HUES6 (cell line): ENCODE data around the gene MYD88.
"Not testable (repeated sequence)": the region's sequence is repeated elsewhere in the genome, so short reads cannot be mapped to it uniquely, and the experiment has no call there.

Experiments
- H3K27ac ChIP-seq: 2 replicates; pipeline ENCODE4 v1.7.0; 2013; ENCODE audit warnings: low read depth, mild to moderate bottlenecking, low read length, inconsistent platforms
- H3K27me3 ChIP-seq: 2 replicates; pipeline ENCODE4 v1.6.1; 2013; ENCODE audit warnings: low read length; ENCODE audit not compliant: control insufficient read depth, insufficient read depth
- H3K36me3 ChIP-seq: 2 replicates; pipeline ENCODE4 v1.6.1; 2013; ENCODE audit warnings: low read length; ENCODE audit not compliant: control insufficient read depth, insufficient read depth
- H3K4me1 ChIP-seq: 2 replicates; pipeline ENCODE4 v1.6.1; 2013; ENCODE audit warnings: low read length; ENCODE audit not compliant: control insufficient read depth, insufficient read depth
- H3K4me3 ChIP-seq: 2 replicates; pipeline ENCODE4 v1.5.1; 2013; ENCODE audit warnings: low read depth, low read length
- H3K9ac ChIP-seq: one replicate; pipeline ENCODE4 v1.6.1; 2013; ENCODE audit warnings: mild to moderate bottlenecking, low read length
- H3K9me3 ChIP-seq: 2 replicates; pipeline ENCODE4 v1.6.1; 2013; ENCODE audit warnings: low read depth, low read length; ENCODE audit not compliant: control insufficient read depth, insufficient read depth

The MYD88 gene

GRCh38 chr3:38129058-38129457, 9.4 kb upstream of the MYD88 start:
- Histone ChIP-seq H3K9me3 (no peaks in the 10 kb centered on the region), H3K27ac (no peak overlapping the region), H3K36me3 (peaks cover 93% of the 10 kb centered on the region), H3K9ac (no peak overlapping the region), H3K4me3 (no peak overlapping the region), H3K4me1 (no peaks in the 10 kb centered on the region; the same call in 1 of the 2 replicates), H3K27me3 (no peaks in the 10 kb centered on the region)

GRCh38 chr3:38130631-38131065, 7.8 kb upstream of the MYD88 start:
- Histone ChIP-seq H3K9me3 (no peaks in the 10 kb centered on the region), H3K27ac (no peak overlapping the region), H3K36me3 (peaks cover 86% of the 10 kb centered on the region), H3K9ac (no peak overlapping the region), H3K4me1 (peaks cover 5% of the 10 kb centered on the region; the same call in 1 of the 2 replicates), H3K4me3 (no peak overlapping the region), H3K27me3 (no peaks in the 10 kb centered on the region)

- Histone ChIP-seq H3K36me3 (peaks cover 75% of the 10 kb centered on the region), H3K4me1 (peaks cover 8% of the 10 kb centered on the region; the same call in 1 of the 2 replicates), H3K4me3 (no peak overlapping the region), H3K27ac (no peak overlapping the region), H3K27me3 (no peaks in the 10 kb centered on the region), H3K9ac (no peak overlapping the region), H3K9me3 (no peaks in the 10 kb centered on the region)
Observed at GRCh38 chr3:38131621-38132369, 6.7 kb upstream of the MYD88 start.

- Histone ChIP-seq H3K4me3 (no peak overlapping the region), H3K9ac (no peak overlapping the region), H3K9me3 (no peaks in the 10 kb centered on the region), H3K4me1 (peaks cover 15% of the 10 kb centered on the region), H3K36me3 (peaks cover 61% of the 10 kb centered on the region), H3K27me3 (no peaks in the 10 kb centered on the region), H3K27ac (no peak overlapping the region)
Observed at GRCh38 chr3:38133209-38133556, 5.3 kb upstream of the MYD88 start.

GRCh38 chr3:38133557-38134405, 4.7 kb upstream of the MYD88 start:
- Histone ChIP-seq H3K9ac (no peak overlapping the region), H3K27ac (no peak overlapping the region), H3K4me1 (peaks cover 16% of the 10 kb centered on the region), H3K9me3 (no peaks in the 10 kb centered on the region), H3K27me3 (no peaks in the 10 kb centered on the region), H3K36me3 (peaks cover 57% of the 10 kb centered on the region), H3K4me3 (no peak overlapping the region)

- Histone ChIP-seq H3K36me3 (peaks cover 49% of the 10 kb centered on the region), H3K4me1 (peaks cover 21% of the 10 kb centered on the region)
- H3K9ac ChIP-seq = not testable (repeated sequence)
Observed at GRCh38 chr3:38134517-38135143, 3.8 kb upstream of the MYD88 start.

GRCh38 chr3:38135621-38136277, 2.7 kb upstream of the MYD88 start:
- H3K27me3 ChIP-seq, H3K27ac ChIP-seq, H3K9me3 ChIP-seq: not testable (repeated sequence)
- Histone ChIP-seq H3K36me3 (peaks cover 39% of the 10 kb centered on the region), H3K9ac (peak overlapping the region; percentile 67), H3K4me3 (peak overlapping the region; percentile 84), H3K4me1 (peaks cover 25% of the 10 kb centered on the region)

More at GRCh38 chr3:38134517-38135143, 3.8 kb upstream of the MYD88 start:
- not testable (repeated sequence) for H3K27ac ChIP-seq, H3K4me3 ChIP-seq, H3K9me3 ChIP-seq, H3K27me3 ChIP-seq

- Histone ChIP-seq H3K27me3 (no peaks in the 10 kb centered on the region; the same call in 1 of the 2 replicates), H3K36me3 (peaks cover 39% of the 10 kb centered on the region), H3K27ac (0 out of 2 replicates have a peak overlapping the region, but pooled peaks have one; percentile 22), H3K9me3 (no peaks in the 10 kb centered on the region), H3K4me3 (peak overlapping the region; percentile 84), H3K4me1 (peaks cover 25% of the 10 kb centered on the region), H3K9ac (peak overlapping the region; percentile 67)
Observed at GRCh38 chr3:38136393-38136776, 2.1 kb upstream of the MYD88 start.

- Histone ChIP-seq H3K9ac (peak within 1 kb of the TSS; percentile 89), H3K9me3 (no peaks in the 10 kb centered on the region), H3K36me3 (peaks cover 40% of the 10 kb centered on the region), H3K4me3 (peak within 1 kb of the TSS; percentile 84), H3K27ac (peak within 1 kb of the TSS; percentile 39; the same call in 1 of the 2 replicates), H3K4me1 (peaks cover 25% of the 10 kb centered on the region), H3K27me3 (no peaks in the 10 kb centered on the region; the same call in 1 of the 2 replicates)
Observed at GRCh38 chr3:38136777-38137614, 1.5 kb upstream of the MYD88 start, which contains the start of gene ACAA1. ACAA1 (minus strand) TSS chr3:38137127; CDS start chr3:38137035, 92 bp downstream.
